Loucy (cell line): ENCODE data around the gene SPNS1.

Experiments
- CTCF ChIP-seq: fragments of 200-600 bp; sonication (generic); conservative IDR thresholded peaks from 2 replicates; pipeline ENCODE4 v1.5.1; 2014; ENCODE audit warnings: mild to moderate bottlenecking, antibody characterized with exemption, low read length
- EZH2phosphoT487 ChIP-seq: fragments of 200-600 bp; IDR thresholded peaks from 2 replicates; pipeline ENCODE4 v1.6.1; 2018; ENCODE audit warnings: antibody characterized with exemption, mild to moderate bottlenecking, moderate library complexity, borderline replicate concordance

GRCh38 chr16:29028457-29029167, 54.0 kb downstream of the SPNS1 start:
- TF ChIP-seq CTCF (no peak), EZH2phosphoT487 (no peak)
